ENCODE measurements around the gene SLC25A31. TPM values are rescaled to one million over a fixed set of nuclear protein-coding genes. Genes with fewer than 3 reads are reported as not detected.

The SLC25A31 gene
- total RNA-seq, result not detected

GRCh38 chr4:127730142-127730913, at the start of gene SLC25A31:
SLC25A31 (plus strand) TSS chr4:127730400; CDS start chr4:127730546, 146 bp downstream.
- TF ChIP-seq CTCF (IDR thresholded peaks at IDR 0.05), result no peak
- ATAC-seq (ENCODE audit: low FRiP score) (no peak), DNase-seq (ENCODE audit: low spot score) (no peak)

- no peak for DNase-seq (ENCODE audit: low spot score)
- TF ChIP-seq CTCF (IDR thresholded peaks at IDR 0.05), result no peak
- no peak for ATAC-seq (ENCODE audit: low FRiP score)
Observed at GRCh38 chr4:127685292-127685691, 44.9 kb upstream of the SLC25A31 start.

- DNase-seq (ENCODE audit: low spot score) (no peak), ATAC-seq (ENCODE audit: low FRiP score) (no peak)
- no peak for TF ChIP-seq CTCF (IDR thresholded peaks at IDR 0.05)
Observed at GRCh38 chr4:127686658-127687057, 43.5 kb upstream of the SLC25A31 start.

GRCh38 chr4:127687580-127687979, 42.6 kb upstream of the SLC25A31 start:
- ATAC-seq (ENCODE audit: low FRiP score) (no peak), DNase-seq (ENCODE audit: low spot score) (no peak)
- TF ChIP-seq CTCF (IDR thresholded peaks at IDR 0.05), result no peak

- no peak for TF ChIP-seq CTCF (IDR thresholded peaks at IDR 0.05)
- DNase-seq (ENCODE audit: low spot score) (no peak), ATAC-seq (ENCODE audit: low FRiP score) (no peak)
Observed at GRCh38 chr4:127698789-127699200, 31.4 kb upstream of the SLC25A31 start.

- DNase-seq (ENCODE audit: low spot score), result no peak
- TF ChIP-seq CTCF (IDR thresholded peaks at IDR 0.05), result no peak
- ATAC-seq (ENCODE audit: low FRiP score), result peak; percentile 93
Observed at GRCh38 chr4:127708985-127709384, 21.2 kb upstream of the SLC25A31 start.

- ATAC-seq (ENCODE audit: low FRiP score), result no peak
- no peak for TF ChIP-seq CTCF (IDR thresholded peaks at IDR 0.05)
Observed at GRCh38 chr4:127709456-127709855, 20.7 kb upstream of the SLC25A31 start.

More at GRCh38 chr4:127709456-127709855, 20.7 kb upstream of the SLC25A31 start:
- DNase-seq (ENCODE audit: low spot score), result no peak
